WERI-Rb-1 (cell line): ENCODE measurements around the gene MCL1.

Experiments
- DNase-seq: peaks from one replicate; pipeline ENCODE4 v3.0.0-alpha.2; 2020
- H3K27ac ChIP-seq: fragments of 250-450 bp; sonication (Bioruptor Pico); 2 replicates; pipeline ENCODE4 v1.5.1; 2020; ENCODE audit warnings: mild to moderate bottlenecking, moderate library complexity
- H3K27me3 ChIP-seq: fragments of 250-450 bp; sonication (Bioruptor Pico); 2 replicates; pipeline ENCODE4 v1.5.1; 2021; ENCODE audit warnings: mild to moderate bottlenecking, low read depth, moderate library complexity; ENCODE audit not compliant: insufficient read depth, severe bottlenecking
- H3K36me3 ChIP-seq: fragments of 250-450 bp; sonication (Bioruptor Pico); 2 replicates; pipeline ENCODE4 v1.5.1; 2020; ENCODE audit warnings: mild to moderate bottlenecking, moderate library complexity
- H3K4me3 ChIP-seq: 2 replicates; pipeline ENCODE4 v1.5.1; 2011; ENCODE audit warnings: low read depth, mild to moderate bottlenecking, control low read depth, low read length
- H3K9me3 ChIP-seq: fragments of 250-450 bp; sonication (Bioruptor Pico); 2 replicates; pipeline ENCODE4 v1.5.1; 2021; ENCODE audit warnings: mild to moderate bottlenecking, moderate library complexity; ENCODE audit not compliant: severe bottlenecking
- TF ChIP-seq, protein P1 (sequence below): IDR thresholded peaks from 2 replicates; pipeline ENCODE4 v1.5.1; 2011; ENCODE audit warnings: low read depth, mild to moderate bottlenecking, control low read depth, inconsistent platforms, low read length

The MCL1 gene

DNA sequence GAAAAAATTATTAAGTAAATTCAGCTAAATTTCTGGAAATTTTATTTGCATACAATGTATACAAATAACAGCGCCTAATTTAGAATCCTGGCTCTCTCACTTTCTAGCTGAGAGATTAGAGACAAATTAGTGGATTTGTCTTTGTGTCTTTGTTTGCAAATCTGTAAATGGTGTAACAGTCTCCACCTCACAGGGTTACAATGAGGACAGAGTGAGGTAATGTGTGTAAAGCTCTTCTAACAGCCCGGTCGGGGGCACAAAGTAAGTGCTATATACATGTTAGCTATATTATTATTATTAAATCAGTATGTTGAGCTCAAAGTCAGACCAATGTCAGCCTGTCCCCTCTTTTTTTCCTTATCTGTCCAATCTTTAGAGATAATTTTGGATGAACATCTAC, 35.2 kb downstream of the MCL1 start:
- TF ChIP-seq, protein P1, sequence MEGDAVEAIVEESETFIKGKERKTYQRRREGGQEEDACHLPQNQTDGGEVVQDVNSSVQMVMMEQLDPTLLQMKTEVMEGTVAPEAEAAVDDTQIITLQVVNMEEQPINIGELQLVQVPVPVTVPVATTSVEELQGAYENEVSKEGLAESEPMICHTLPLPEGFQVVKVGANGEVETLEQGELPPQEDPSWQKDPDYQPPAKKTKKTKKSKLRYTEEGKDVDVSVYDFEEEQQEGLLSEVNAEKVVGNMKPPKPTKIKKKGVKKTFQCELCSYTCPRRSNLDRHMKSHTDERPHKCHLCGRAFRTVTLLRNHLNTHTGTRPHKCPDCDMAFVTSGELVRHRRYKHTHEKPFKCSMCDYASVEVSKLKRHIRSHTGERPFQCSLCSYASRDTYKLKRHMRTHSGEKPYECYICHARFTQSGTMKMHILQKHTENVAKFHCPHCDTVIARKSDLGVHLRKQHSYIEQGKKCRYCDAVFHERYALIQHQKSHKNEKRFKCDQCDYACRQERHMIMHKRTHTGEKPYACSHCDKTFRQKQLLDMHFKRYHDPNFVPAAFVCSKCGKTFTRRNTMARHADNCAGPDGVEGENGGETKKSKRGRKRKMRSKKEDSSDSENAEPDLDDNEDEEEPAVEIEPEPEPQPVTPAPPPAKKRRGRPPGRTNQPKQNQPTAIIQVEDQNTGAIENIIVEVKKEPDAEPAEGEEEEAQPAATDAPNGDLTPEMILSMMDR = no peak
- Histone ChIP-seq H3K36me3 (no peaks in the 10 kb centered on the region), H3K9me3 (no peaks in the 10 kb centered on the region), H3K27me3 (no peaks in the 10 kb centered on the region), H3K4me3 (no peak overlapping the region), H3K27ac (peak overlapping the region; percentile 36)
- DNase-seq = no peak

DNA sequence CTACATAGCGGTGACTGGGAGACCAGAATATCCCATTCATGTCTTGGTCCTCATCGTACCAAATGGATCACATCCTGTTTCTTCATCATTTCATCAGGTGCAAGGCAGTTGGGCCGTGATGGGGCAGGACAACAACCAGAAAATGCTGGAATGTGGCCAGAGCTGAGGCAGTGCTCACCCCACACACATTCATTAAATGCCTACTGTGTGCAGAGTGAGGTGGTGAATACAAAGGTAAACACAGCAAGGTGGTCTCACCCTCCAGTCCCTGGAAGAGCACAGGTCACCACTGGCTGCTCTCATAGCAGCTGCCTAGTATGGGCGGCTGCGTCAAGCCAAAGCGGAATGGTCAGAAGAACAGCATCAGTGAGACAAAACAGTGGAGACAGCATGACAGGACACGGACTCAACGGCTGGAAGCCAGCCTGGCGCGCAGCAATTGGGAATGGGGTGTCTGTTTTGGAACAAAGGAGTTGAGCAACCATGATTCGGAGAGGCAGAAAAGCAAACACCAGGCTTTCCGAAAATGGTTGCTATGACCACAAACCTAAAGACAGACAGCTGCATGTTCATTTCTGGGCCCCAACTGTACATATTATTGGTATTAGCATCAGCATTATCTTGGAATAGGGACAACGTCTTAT, 35.8 kb downstream of the MCL1 start:
- DNase-seq = no peak
- Histone ChIP-seq H3K9me3 (no peaks in the 10 kb centered on the region), H3K27me3 (no peaks in the 10 kb centered on the region), H3K36me3 (no peaks in the 10 kb centered on the region), H3K27ac (peak overlapping the region; percentile 36; the same call in 1 of the 2 replicates), H3K4me3 (no peak overlapping the region)
- TF ChIP-seq, protein P1 = no peak

DNA sequence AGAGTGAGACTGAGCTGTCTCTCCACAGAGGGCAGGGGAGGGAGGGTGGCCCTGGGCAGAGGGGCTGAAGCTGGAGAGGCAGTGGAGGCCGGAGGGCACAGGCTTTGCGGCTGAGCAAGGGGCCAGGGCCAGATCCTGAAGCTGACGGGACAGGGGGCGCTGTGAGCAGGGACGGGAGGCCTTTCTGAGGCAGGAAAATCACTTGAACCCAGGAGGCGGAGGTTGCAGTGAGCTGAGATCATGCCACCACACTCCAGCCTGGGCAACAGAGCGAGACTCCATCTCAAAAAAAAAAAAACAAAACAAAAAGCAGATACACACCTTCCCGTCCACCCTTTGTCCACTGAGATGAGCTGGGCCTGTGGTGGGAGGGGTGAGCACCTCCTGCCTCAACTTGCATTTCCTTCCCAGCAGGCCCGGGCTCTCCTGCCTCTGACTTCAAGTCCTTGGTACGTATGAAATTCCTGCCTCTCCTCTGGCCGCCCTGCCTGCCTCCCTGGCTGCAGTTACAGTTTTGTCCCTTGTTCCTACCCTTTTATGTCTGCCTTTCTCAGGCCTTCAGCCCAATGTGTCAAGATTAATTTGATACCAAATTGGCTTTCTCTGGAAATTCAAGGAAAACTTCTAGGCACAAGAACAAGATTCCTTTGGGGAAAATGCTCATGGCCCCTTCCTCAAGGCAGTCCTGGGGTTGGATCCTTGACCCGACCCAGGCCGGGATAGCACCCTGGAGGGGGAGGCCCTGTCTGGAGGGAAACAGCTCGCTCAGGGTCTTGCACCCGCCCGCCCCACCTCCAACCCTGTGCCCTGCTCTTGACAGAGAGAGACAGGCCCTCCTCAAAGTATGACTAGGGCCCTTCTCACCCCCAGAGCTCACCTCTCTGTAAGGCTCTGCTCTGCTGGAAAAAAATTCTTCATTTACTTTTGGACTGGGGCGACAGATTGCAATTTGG, 41.4 kb downstream of the MCL1 start:
- no peaks in the 10 kb centered on the region for H3K36me3 ChIP-seq
- no peak overlapping the region for H3K4me3 ChIP-seq
- DNase-seq = no peak
- H3K27me3 ChIP-seq = no peaks in the 10 kb centered on the region
- no peaks in the 10 kb centered on the region for H3K9me3 ChIP-seq
- no peak overlapping the region for H3K27ac ChIP-seq
- TF ChIP-seq, protein P1 = peak; percentile 47

DNA sequence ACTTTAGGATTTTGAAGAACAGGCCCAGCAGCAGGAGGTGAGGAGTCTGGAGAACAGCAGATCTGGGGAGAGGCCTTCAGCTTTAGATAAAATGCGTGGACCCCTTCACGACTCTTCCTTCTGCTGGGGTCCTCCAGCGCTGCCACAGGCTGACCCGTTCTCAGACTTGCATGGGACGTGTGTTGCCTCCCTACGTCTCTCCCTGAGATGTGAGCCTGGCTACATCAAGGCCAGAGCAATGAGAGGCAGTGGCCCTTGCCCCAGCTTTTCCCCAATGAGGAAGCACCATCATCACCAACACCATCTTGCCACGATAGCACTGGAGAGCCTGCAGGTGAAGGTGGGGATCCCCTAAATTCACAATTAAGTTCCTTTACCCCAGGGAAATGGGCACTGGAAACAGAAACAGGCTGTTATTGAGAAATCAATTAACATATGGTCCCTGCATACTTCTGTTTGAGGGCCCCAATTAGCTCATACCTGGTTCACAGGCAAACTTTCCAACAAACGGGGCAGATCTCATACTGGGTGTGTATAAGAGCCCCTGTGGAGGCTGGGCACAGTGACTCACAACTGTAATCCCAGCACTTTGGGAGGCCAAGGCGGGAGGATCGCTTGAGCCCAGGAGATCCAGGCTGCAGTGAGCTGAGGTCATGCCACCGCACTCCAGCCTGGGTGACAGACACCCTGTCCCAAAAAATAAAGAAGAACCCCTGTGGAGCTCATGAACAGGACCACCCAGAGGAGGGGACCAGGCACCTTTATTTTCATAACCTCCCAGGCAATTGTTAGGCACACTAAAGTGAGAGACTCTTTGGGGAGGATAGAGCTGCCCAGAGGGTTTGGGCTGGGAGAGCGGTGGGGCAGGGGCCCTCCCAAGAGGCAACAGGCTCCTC, 42.3 kb downstream of the MCL1 start:
- TF ChIP-seq, protein P1 = no peak
- no peaks in the 10 kb centered on the region for H3K27me3 ChIP-seq
- no peaks in the 10 kb centered on the region for H3K36me3 ChIP-seq
- no peak overlapping the region for H3K4me3 ChIP-seq
- no peaks in the 10 kb centered on the region for H3K9me3 ChIP-seq
- no peak overlapping the region for H3K27ac ChIP-seq
- DNase-seq = no peak

DNA sequence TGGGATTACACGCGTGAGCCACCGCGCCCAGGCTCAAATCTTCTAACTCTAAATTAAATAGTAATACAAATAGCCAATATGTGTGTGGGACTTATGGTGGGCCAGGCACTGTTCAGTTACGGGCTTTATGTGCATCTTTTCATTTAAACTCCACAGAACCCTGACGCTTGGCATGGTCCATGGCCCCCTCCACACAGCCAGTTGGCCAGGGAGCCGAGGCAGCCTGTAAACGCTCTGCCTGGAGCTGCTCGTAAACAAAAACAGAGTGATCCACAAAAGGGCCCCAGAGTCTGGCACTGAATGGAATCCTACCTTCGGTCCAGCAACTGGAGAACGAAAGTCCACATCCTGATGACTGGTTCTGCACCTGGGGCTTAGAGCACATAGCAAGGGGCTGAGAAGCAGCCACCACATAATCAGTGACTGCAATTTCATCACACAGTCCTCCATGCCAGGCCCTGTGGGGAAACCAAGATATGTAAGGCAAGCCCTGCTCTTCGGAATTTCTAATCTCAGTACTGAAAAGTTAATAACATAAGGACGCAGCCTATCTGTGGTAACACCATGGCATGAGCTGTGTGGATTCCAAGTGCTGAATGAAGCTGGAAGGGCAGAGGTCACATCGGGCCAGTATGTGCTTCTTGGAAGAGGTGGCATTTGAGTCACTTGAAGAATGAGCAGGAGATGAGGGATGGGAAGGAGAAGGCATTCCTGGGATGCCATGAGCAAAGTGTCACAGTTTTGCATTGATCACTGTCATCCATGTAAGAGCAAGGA, 43.7 kb downstream of the MCL1 start:
- no peaks in the 10 kb centered on the region for H3K9me3 ChIP-seq
- DNase-seq = no peak
- no peak overlapping the region for H3K27ac ChIP-seq
- no peaks in the 10 kb centered on the region for H3K36me3 ChIP-seq
- no peak overlapping the region for H3K4me3 ChIP-seq
- H3K27me3 ChIP-seq = no peaks in the 10 kb centered on the region
- TF ChIP-seq, protein P1 = no peak
